ENCODE results near the gene DEPP1.

The DEPP1 gene

DNA sequence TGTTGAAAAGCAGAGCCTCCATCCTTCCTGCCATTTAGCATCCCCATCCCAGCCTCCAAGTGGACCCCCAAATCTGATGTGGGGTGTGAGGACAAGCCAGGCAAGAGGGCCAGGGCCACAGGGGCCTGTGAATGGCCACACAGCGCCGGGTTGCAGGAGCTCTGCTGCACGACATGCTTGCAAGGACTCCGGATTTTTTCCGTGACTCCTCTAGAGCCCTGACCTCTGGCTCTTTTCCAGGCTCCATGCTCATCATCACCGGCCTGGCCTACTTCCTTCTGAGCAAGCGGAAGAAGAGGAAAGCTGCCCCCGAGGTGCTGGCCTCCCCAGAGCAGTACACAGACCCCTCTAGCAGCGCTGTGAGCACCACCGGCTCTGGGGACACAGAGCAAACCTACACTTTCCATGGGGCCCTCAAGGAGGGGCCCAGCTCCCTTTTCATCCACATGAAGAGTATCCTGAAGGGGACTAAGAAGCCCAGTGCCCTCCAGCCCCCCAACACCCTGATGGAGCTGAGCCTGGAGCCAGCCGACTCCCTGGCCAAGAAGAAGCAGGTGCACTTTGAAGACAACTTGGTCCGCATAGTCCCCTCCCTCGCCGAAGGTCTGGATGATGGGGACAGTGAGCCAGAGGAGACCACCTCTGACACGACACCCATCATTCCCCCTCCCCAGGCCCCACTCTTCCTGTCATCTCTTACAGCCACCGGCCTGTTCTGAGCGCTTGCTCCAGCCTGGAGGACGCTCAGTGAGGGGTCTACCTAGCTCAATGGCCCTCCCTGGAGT lies 44.0 kb downstream of the DEPP1 start:
- DNase-seq (ENCODE audit: low read depth in 1 of 2, low spot score in 1 of 2) = no peak

DNA sequence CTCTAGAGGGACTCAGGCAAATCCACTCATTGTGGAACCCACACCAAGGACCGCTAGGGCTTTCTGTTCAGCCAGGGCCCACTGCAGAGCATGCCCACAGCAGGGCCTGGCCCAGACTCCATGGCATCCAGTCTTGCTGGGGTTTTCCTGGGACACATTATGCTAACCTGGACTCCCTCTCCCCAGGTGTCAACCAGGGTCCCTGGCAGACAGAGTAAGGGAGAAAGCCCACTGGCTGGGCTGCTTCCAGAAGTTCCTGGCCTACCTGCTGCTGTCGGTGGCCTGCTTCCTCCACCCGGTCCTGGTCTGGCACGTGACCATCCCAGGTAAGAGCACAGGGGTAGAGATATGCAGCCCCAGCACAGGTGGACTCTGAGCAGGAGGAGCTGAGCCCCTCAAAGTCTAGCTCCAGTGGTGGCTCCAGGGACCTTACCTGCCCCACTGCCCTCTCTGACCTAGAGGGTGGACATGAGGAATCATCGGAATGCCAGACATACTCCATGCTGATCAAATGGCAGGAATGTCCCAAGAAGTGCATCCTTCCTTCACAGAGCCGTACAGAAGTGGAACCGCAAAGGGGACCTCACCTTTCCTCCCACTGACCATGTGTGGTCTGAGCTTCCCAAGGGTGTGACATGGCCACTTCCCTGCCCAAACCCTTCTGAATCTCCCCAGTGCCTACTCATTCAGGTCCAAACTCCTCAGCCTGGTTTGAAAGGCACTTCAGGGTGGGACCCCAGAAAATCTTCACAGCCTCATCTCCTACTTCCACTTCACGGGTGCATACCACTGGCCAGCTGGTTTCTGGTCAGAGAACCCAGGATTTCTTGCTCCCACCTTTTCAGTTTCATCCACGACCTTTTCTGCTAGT lies 44.9 kb downstream of the DEPP1 start:
- no peak for DNase-seq (ENCODE audit: low read depth in 1 of 2, low spot score in 1 of 2)

DNA sequence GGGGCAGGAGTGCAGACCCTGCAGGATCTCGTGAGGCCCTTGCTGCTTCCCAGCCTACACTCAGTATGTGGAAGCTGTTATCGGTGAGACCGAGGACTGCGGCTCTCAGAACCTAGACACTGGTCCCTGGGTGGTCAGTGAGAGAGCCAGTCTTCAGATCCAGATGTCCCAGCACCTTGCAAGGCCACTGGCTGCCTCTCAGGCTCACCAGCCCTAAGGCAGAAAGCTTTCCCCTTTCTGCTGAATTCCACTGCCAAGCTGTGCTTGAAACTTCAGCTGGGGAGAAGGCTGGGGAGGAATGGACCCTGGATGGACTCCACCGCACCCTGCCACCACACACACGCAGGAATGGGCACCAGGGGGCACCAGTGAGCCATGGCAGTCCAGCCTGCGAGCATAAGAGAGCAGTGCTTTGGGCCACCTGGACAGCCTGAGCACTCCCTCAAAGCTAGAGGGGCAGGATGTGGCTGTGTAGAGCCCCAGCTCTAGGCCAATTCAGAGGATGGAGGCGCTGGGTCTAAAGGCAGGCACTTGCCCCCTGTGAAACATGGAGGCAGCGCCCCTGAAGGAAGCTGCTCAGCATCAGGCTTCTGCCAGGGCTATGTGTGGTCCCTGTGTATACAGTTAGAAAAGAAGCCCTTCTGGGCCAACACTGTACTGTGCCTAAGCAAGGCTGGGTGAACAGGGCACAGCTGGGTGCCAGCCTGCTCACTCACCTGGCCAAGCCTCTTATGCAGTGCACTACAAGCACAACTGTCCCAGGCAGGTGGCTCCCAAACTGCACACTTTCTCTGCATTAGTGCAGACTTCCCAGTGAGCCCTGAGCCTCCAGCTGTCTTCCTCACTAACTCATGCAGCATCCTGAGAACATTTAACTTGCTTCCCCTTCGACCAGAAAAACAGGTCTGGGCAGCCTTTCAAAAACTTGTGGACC lies 45.8 kb downstream of the DEPP1 start:
- DNase-seq (ENCODE audit: low read depth in 1 of 2, low spot score in 1 of 2) = peak; percentile 54 to 71

DNA sequence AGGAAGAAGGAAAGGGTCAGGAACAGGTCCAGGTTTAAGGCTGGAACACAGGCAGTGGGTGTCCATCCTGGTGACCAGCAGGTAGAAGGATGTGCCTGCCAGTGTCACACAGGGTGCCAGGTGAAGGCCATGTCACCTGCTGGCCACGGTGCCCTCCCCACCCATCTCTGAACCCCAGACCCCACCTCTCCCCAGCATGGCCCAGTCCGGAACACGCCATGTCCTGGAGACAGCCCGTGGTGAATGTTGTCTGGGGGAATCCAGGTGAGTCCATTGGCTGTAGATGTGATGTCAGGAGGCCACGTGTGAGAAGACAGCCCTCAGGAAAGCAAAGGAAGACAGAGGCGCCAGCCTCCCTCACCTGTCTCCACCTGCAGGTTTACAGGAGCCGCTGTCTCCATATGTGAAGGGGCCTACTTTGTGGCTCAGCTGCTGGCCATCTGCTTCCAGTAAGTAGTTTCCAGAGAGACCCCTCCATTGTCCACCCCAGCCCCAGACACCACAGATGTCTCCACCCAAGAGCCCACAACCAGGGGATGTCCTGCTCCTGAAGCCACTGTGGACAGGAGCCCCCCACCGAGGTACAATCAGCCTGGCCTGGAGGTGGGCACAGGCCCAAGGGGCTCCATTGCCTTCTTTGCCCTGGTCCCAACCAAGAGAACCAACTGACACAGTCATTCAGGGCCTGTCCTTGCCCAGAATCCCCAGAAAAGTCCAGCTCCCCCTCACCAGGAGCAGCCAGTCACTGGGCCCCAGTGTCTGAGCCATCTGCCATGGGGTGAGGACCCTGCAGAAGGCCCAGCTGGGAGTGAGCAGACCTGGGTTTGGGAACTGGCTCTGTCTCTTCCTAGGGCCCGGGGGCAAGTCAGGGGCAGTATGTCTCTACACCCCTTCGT lies 46.7 kb downstream of the DEPP1 start:
- DNase-seq (ENCODE audit: low read depth in 1 of 2, low spot score in 1 of 2) = no peak

- DNase-seq (ENCODE audit: low read depth in 1 of 2, low spot score in 1 of 2) = no peak
Measured at GRCh38 chr10:44930904-44931620, 47.5 kb downstream of the DEPP1 start.

DNA sequence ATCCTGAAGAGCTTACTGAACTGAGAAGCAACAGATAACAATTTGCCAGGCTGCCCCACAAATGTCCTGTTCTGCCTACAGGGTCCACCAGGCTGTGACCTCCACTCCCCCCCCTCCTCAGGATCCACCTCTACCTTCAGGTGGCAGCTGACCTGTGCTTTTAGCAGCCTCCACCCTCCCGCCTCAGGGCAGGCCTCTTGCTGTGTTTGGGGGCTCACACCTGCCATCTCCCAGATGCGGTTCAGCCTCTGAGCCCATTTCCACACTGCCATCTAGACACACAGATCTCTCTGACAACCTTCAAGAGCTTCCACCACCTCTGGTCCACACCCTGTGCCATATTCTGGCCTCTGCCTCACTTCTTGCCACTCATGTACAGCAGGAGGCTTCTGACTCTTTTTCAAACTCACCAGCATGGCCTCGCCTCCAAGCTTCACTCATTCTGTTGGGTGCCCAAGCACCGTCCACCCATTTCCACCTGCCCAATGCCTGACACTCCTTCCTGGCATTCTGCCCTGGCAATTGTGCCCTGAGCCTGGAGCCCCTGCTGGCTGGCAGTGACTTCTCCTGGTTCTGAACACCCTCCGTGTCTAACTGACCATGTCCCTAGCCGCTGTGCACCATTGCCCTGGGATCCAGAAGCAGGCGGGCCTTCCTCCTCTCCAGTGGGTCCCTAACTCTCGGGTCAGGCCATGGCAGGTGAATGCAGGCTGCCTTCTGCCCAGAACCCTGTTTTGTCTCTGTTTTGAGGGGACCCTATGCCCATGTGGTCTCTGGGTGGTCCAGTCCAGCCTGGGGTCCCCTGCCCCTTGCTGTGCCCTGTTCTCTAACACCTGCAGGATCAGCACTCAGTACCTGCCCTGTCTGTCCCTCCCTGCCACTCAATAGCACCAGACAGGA lies 49.0 kb downstream of the DEPP1 start:
- DNase-seq (ENCODE audit: low read depth in 1 of 2, low spot score in 1 of 2) = no peak

GRCh38 chr10:44928462-44928861 lies 50.1 kb downstream of the DEPP1 start:
- DNase-seq (ENCODE audit: low read depth in 1 of 2, low spot score in 1 of 2) = no peak

GRCh38 chr10:44927352-44927751 lies 51.3 kb downstream of the DEPP1 start:
- DNase-seq (ENCODE audit: low read depth in 1 of 2, low spot score in 1 of 2) = no peak

DNA sequence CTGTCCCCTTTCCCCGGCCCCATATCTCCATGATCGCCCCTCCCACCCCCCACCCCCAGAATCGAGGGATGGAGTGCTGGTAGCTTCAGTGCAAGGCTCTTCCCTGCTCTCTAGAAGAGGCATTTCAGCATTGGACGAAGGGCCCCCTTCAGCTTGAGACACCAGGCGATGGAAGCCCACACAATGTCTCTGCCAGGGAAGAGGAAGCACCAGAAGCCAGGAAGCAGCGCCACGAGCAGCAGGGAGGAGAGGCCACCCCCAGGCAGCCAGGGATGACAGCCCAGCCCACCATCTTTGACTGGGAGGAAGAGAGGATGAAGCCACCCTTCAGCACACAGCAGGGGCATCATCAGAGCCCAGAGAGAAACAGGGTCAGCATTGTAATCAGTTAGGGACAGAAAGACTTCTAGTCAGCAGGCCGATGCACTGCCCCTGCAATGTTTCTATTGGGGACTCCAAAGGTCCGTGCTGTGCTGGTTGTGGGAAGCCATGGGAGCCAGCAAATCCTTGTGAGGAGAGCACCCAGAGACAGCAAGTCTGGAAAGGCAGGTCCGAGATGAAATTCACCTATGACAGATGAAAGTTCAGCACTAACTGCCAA lies 51.8 kb downstream of the DEPP1 start:
- DNase-seq (ENCODE audit: low read depth in 1 of 2, low spot score in 1 of 2) = no peak
